GM12872 (cell line): ENCODE results near the gene ING1.

Source experiments
- TF ChIP-seq, protein P1 (sequence below): IDR thresholded peaks from 3 replicates; pipeline ENCODE4 v1.5.1; 2011; ENCODE audit warnings: low read depth, mild to moderate bottlenecking, low read length, moderate library complexity; ENCODE audit not compliant: insufficient read depth

Gene ING1, protein sequence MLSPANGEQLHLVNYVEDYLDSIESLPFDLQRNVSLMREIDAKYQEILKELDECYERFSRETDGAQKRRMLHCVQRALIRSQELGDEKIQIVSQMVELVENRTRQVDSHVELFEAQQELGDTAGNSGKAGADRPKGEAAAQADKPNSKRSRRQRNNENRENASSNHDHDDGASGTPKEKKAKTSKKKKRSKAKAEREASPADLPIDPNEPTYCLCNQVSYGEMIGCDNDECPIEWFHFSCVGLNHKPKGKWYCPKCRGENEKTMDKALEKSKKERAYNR

DNA sequence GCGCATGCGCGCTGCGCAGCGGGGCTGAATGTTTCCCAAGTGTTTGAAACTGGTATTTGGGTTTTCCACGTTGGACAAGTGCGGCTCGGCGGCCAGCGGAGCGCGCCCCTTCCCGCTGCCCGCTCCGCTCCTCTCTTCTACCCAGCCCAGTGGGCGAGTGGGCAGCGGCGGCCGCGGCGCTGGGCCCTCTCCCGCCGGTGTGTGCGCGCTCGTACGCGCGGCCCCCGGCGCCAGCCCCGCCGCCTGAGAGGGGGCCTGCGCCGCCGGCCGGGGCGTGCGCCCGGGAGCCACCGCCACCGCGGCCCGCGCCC is at the start of gene ING1:
ING1 (plus strand) TSS at position 59 of the 311 bp plus-strand sequence. CDS start 450 bp downstream, outside the sequence.
- TF ChIP-seq, protein P1, sequence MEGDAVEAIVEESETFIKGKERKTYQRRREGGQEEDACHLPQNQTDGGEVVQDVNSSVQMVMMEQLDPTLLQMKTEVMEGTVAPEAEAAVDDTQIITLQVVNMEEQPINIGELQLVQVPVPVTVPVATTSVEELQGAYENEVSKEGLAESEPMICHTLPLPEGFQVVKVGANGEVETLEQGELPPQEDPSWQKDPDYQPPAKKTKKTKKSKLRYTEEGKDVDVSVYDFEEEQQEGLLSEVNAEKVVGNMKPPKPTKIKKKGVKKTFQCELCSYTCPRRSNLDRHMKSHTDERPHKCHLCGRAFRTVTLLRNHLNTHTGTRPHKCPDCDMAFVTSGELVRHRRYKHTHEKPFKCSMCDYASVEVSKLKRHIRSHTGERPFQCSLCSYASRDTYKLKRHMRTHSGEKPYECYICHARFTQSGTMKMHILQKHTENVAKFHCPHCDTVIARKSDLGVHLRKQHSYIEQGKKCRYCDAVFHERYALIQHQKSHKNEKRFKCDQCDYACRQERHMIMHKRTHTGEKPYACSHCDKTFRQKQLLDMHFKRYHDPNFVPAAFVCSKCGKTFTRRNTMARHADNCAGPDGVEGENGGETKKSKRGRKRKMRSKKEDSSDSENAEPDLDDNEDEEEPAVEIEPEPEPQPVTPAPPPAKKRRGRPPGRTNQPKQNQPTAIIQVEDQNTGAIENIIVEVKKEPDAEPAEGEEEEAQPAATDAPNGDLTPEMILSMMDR = no peak

DNA sequence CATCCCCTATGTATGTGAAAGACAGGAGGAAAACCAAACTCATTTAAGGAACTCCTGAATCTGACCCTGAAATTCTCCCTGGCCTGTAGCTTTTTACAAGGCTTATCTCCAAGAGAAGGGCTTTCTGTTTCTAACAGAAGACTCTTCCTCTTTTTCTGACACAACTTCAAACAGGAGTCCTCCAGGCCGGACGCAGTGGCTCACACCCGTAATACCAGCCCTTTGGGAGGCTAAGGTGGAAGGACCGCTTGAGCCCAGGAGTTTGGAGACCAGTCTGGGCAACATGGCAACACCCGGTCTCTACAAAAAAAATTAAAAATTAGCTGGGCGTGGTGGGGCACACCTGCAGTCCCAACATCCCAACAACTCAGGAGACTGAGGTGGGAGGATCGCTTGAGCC is 49.5 kb upstream of the ING1 start:
- TF ChIP-seq, protein P1 = no peak

DNA sequence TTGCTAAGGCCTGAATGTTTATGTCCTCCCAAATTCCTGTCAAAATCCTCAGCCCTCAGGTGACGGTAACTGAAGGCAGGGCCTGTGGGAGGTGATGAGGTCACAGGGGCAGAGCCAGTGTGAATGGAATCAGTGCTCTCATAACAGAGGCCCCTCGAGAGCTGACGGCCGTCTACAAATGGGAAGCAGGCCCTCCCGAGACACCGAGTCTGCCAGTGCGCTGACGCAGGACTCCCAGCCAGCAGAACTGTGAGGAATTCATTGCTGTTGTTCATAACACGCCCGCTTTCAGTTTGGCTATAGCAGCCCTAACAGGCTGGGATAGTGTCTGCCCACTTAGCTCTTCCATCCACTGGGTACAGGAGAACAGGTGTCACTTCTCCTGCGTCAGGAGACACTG is 48.8 kb upstream of the ING1 start:
- TF ChIP-seq, protein P1 = no peak

DNA sequence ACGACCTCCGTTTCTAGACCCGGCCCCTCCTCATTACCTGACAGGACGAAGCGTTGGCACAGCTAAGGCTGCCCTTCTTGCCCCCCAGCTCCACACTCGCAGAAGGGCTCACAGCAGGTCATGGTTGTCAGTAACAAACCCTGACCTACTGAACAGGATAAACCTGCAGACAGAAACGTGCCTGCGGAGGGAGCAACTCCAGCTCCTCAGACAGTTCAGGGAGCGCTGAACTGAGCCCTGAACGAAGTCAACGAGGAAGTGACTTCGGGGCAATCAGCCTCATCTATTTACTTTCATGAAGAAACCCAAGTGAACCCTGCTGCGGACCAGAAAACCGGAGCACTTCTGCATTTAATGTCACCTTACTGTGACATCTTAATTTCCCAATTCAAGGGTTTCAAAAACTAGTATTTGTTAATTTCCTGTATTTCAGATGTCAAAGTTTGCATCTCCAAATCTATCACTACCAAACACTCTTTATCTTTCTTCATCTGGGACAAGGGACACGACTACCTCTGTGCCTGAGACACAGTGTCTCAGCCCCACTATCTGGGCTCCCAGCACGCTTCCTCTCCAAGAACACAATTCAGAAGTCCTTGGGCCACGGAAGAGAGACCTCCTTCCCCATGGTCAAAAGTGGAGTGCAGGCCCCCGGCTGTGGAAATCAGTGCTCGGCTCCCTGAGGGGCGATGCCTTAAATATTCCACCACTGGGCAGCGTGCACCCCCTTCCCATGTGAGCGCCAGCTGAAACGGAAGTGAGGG is 47.8 kb upstream of the ING1 start:
- TF ChIP-seq, protein P1 = no peak

DNA sequence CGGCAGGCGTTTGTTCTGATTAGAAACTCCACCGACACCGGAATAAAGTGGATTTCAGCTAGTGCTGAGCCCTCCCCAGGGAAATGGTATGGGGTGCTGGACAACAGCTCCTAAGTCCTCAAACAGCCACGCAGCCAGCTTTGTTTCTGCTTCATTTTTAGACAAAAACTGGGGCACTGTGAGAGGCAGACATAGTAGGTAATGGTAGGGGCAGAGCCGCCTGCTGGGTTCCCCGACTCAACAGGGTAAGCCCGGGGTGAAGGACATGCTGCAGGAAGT is 47.3 kb upstream of the ING1 start:
- TF ChIP-seq, protein P1 = no peak

DNA sequence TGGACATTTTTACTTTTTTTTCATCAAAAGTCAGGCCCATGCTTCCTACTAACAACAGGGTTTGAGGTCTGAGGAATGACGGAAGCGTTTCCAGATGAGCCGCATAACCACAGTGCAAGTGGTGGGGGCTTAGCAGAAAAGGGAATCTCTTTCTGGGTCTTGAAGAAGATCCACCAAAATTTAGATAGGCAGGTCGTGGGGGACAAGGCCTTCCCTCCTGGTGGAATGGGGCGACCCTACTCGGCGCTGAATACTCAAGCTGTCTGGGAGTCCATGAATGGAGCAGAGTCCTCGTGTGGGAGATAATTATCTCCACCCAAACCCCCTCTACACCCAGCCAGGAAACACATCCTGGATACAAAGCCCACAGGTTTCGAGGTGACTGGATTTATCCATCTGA is 44.5 kb upstream of the ING1 start:
- TF ChIP-seq, protein P1 = no peak

DNA sequence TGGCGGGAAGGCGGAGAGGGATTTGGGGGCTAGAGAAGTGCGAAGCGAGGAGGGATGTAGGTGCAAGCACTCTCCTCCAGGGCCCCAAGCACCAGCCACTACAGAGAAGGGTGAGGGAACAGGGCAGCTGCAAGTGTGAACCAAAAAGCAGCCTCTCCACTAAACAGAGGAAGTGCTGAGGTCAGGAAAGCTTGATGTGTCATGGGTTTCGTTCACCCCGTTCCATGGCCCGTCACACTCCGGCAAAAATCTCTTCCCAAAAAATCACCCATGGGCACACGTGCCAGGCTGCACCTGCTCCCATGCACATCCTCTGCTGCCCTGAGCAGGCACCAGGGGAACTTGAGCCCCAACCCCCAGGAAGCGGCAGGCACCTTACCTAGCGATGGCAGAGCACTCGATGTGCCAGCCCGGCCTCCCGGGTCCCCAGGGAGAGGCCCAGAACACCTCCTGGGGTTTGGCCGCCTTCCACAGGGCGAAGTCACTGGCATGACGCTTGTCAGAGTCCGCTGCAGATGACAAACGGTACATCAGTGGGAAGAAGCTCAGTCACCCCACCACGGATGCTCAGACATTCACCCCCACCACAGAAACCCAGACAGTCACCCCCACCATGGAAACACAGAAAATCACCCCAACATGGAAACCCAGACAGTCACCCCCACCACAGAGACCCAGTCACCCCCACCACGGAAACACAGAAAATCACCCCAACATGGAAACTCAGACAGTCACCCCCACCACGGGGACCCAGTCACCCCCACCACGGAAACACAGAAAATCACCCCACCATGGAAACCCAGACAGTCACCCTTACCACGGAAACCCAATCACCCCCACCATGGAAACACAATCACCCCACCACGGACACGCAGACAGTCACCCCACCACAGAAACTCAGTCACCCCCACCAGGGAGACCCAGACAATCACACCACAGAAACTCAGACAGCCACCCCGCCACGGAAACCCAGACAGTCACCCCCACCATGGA is 36.6 kb upstream of the ING1 start:
- TF ChIP-seq, protein P1 = peak; percentile 20; the same call in 1 of the 3 replicates
